K562 (cell line): ENCODE measurements around the gene ZNF358.

Experiments used
- ARID3A ChIP-seq: IDR thresholded peaks from 2 replicates; pipeline ENCODE4 v1.6.1; 2012; ENCODE audit warnings: low read depth, low read length, improper control_type of control experiment, borderline replicate concordance
- BRD9 ChIP-seq: fragments of 450-650 bp; IDR thresholded peaks from 2 replicates; pipeline ENCODE4 v1.6.1; 2018; ENCODE audit warnings: low read depth; ENCODE audit not compliant: partially characterized antibody
- CLOCK ChIP-seq: fragments of 250-450 bp; sonication (Bioruptor Pico); IDR thresholded peaks from 2 replicates; pipeline ENCODE4 v1.4.0; 2020; ENCODE audit warnings: mild to moderate bottlenecking, moderate library complexity, borderline replicate concordance
- CTCF ChIP-seq, 3 experiments: IDR thresholded peaks in 2 of 3; conservative IDR thresholded peaks in 1 of 3; 2 replicates each; pipeline ENCODE4 v1.5.1; 2011 to 2012; ENCODE audit warnings: low read length in 3 of 3, mild to moderate bottlenecking in 3 of 3, control low read depth in 2 of 3, improper control_type of control experiment in 1 of 3, inconsistent platforms in 1 of 3, low read depth in 1 of 3, mixed read lengths in 1 of 3, moderate library complexity in 1 of 3; ENCODE audit not compliant: insufficient read depth in 2 of 3
- EZH2 ChIP-seq: IDR thresholded peaks from 2 replicates; pipeline ENCODE4 v1.6.1; 2012; ENCODE audit warnings: low read depth, mild to moderate bottlenecking, inconsistent platforms, low read length, borderline replicate concordance
- FOXP4 ChIP-seq: sonication (generic); formaldehyde crosslinking; IDR thresholded peaks from 2 replicates; pipeline ENCODE4 v1.8.0; 2022; ENCODE audit warnings: mild to moderate bottlenecking, missing genetic modification reagents, borderline replicate concordance
- MAX ChIP-seq: sonication (generic); formaldehyde crosslinking; IDR thresholded peaks from 2 replicates; pipeline ENCODE4 v1.9.0; 2022; ENCODE audit warnings: mild to moderate bottlenecking, missing genetic modification reagents
- RBM39 ChIP-seq: fragments of 200-400 bp; formaldehyde crosslinking; optimal IDR thresholded peaks from 2 replicates; pipeline ENCODE3; 2018; ENCODE audit warnings: low read depth, low read length
- TAF1 ChIP-seq: IDR thresholded peaks from 2 replicates; pipeline ENCODE4 v1.6.1; 2011; ENCODE audit warnings: mild to moderate bottlenecking, low read length, moderate library complexity; ENCODE audit not compliant: insufficient read depth, control insufficient read depth, severe bottlenecking; ENCODE audit errors: extremely low read depth

- no peak for TF ChIP-seq EZH2
- TF ChIP-seq FOXP4 (CRISPR knock-in tag): peak; percentile 98
- TF ChIP-seq BRD9: no peak
- TF ChIP-seq CLOCK (CRISPR knock-in tag): no peak
- TF ChIP-seq ARID3A: no peak
- TF ChIP-seq TAF1: no peak
- TF ChIP-seq RBM39: no peak
- TF ChIP-seq MAX (CRISPR knock-in tag): peak; percentile 75; the same call in 1 of the 2 replicates
- no peak for TF ChIP-seq CTCF (IDR thresholded peaks at IDR 0.05 in 2 of 3, conservative IDR thresholded peaks at IDR 0.05 in 1 of 3; ENCODE audit: insufficient read depth in 2 of 3, low read depth in 1 of 3, low read length in 3 of 3)
Observed at GRCh38 chr19:7562646-7563393, 46.9 kb downstream of the ZNF358 start.
